Measurements from ENCODE around the gene TAL1.

TAL1 gene

GRCh38 chr1:47178654-47179016, 53.4 kb downstream of the TAL1 start:
- H3K27me3 Mint-ChIP-seq, result peaks cover 39 to 84% of the 10 kb centered on the region in 2 donors
- H3K4me1 Mint-ChIP-seq (ENCODE audit: low read depth in 2 of 2), result peaks cover 17% of the 10 kb centered on the region in 2 donors
- DNase-seq (no peak), ATAC-seq (replicated peaks) (no peak)
- peak overlapping the region; percentile 44 to 83 for H3K27ac Mint-ChIP-seq
- H3K9me3 Mint-ChIP-seq, result no peaks in the 10 kb centered on the region
- H3K36me3 Mint-ChIP-seq (ENCODE audit: insufficient read depth), result peaks cover 2% of the 10 kb centered on the region
- peak overlapping the region in 1 of 2 donors; percentile 89 for H3K4me3 Mint-ChIP-seq

GRCh38 chr1:47178020-47178419, 54.0 kb downstream of the TAL1 start:
- H3K27me3 Mint-ChIP-seq, result peaks cover 36 to 84% of the 10 kb centered on the region in 2 donors
- H3K9me3 Mint-ChIP-seq, result no peaks in the 10 kb centered on the region
- peaks cover 17% of the 10 kb centered on the region in 2 donors for H3K4me1 Mint-ChIP-seq (ENCODE audit: low read depth in 2 of 2)
- no peak overlapping the region for H3K27ac Mint-ChIP-seq
- ATAC-seq (replicated peaks), result no peak
- no peak for DNase-seq
- H3K36me3 Mint-ChIP-seq (ENCODE audit: insufficient read depth), result peaks cover 2% of the 10 kb centered on the region
- H3K4me3 Mint-ChIP-seq, result no peak overlapping the region

GRCh38 chr1:47175227-47175934, 56.6 kb downstream of the TAL1 start:
- ATAC-seq (replicated peaks), result peak; percentile 62
- H3K27me3 Mint-ChIP-seq, result peaks cover 28 to 65% of the 10 kb centered on the region in 2 donors
- peaks cover 2% of the 10 kb centered on the region for H3K36me3 Mint-ChIP-seq (ENCODE audit: insufficient read depth)
- H3K4me1 Mint-ChIP-seq (ENCODE audit: low read depth in 2 of 2), result peaks cover 17% of the 10 kb centered on the region in 2 donors
- H3K4me3 Mint-ChIP-seq, result no peak overlapping the region
- DNase-seq, result peak; percentile 14 to 53 (median 31)
- H3K27ac Mint-ChIP-seq, result no peak overlapping the region
- H3K9me3 Mint-ChIP-seq, result no peaks in the 10 kb centered on the region

GRCh38 chr1:47174656-47175020, 57.4 kb downstream of the TAL1 start:
- Mint-ChIP-seq H3K27ac (no peak overlapping the region), H3K27me3 (peaks cover 24 to 57% of the 10 kb centered on the region in 2 donors), H3K36me3 (ENCODE audit: insufficient read depth) (peaks cover 2% of the 10 kb centered on the region), H3K4me1 (ENCODE audit: low read depth in 2 of 2) (peaks cover 15 to 16% of the 10 kb centered on the region in 2 donors), H3K4me3 (no peak overlapping the region), H3K9me3 (no peaks in the 10 kb centered on the region)
- ATAC-seq (replicated peaks), result no peak
- no peak for DNase-seq

- H3K36me3 Mint-ChIP-seq (ENCODE audit: insufficient read depth), result no peaks in the 10 kb centered on the region
- ATAC-seq (replicated peaks) (no peak), DNase-seq (no peak)
- no peaks in the 10 kb centered on the region for H3K9me3 Mint-ChIP-seq
- no peak overlapping the region for H3K27ac Mint-ChIP-seq
- H3K27me3 Mint-ChIP-seq, result peaks cover 22 to 57% of the 10 kb centered on the region in 2 donors
- peaks cover 6 to 8% of the 10 kb centered on the region in 2 donors for H3K4me1 Mint-ChIP-seq (ENCODE audit: low read depth in 2 of 2)
- no peak overlapping the region for H3K4me3 Mint-ChIP-seq
These were observed 59.2 kb downstream of the TAL1 start for GRCh38 chr1:47172782-47173181.

All from effector memory CD8-positive, alpha-beta T cell (primary cell).